Adrenal gland (tissue), 5 donors: ENCODE results near the gene CA11.

Experiments
- CTCF ChIP-seq, 6 experiments: fragments of 450-650 bp in 4 of 6; fragments of 200-600 bp in 2 of 6; sonication (generic) in 1 of 6; IDR thresholded peaks; 1 replicate in 5 of 6; 2 replicates in 1 of 6; pipeline versions ENCODE4 v1.5.1 to v1.8.0; 2016 to 2021; ENCODE audit warnings: antibody characterized with exemption in 6 of 6, mild to moderate bottlenecking in 2 of 6, moderate library complexity in 1 of 6
- POLR2A ChIP-seq, 2 donors: fragments of 450-650 bp; IDR thresholded peaks; one replicate each; pipeline ENCODE4 v1.6.1; 2017; ENCODE audit warnings: antibody characterized with exemption in 2 of 2, mild to moderate bottlenecking in 2 of 2, moderate library complexity in 1 of 2
- donor health status: DM: no; HTN: no; CAD: no.

- TF ChIP-seq POLR2A (IDR thresholded peaks at IDR 0.05), result no peak
- TF ChIP-seq CTCF (IDR thresholded peaks at IDR 0.05), result no peak
Observed at GRCh38 chr19:48664476-48664875, 18.5 kb upstream of the CA11 start.
